ENCODE measurements around the gene EMP2. TPM values are rescaled to one million over a fixed set of nuclear protein-coding genes. Genes with fewer than 3 reads are reported as not detected.
"Not testable (repeated sequence)": the region's sequence is repeated elsewhere in the genome, so short reads cannot be mapped to it uniquely, and the experiment has no call there.

Gene EMP2
- total RNA-seq, 1 donor from 2014 or later: 8.6 TPM

GRCh38 chr16:10565167-10565566, 15.2 kb downstream of the EMP2 start:
- Mint-ChIP-seq H3K27me3 (ENCODE audit: unreplicated experiment) (peaks cover 4% of the 10 kb centered on the region), H3K36me3 (ENCODE audit: low read depth, unreplicated experiment) (peaks cover 11% of the 10 kb centered on the region), H3K4me3 (ENCODE audit: unreplicated experiment) (no peak overlapping the region), H3K4me1 (ENCODE audit: unreplicated experiment) (no peaks in the 10 kb centered on the region), H3K9me3 (ENCODE audit: unreplicated experiment) (peaks cover 7% of the 10 kb centered on the region), H3K27ac (ENCODE audit: unreplicated experiment) (no peak overlapping the region)
- DNase-seq (ENCODE audit: low spot score): no peak
- TF ChIP-seq, protein P1, sequence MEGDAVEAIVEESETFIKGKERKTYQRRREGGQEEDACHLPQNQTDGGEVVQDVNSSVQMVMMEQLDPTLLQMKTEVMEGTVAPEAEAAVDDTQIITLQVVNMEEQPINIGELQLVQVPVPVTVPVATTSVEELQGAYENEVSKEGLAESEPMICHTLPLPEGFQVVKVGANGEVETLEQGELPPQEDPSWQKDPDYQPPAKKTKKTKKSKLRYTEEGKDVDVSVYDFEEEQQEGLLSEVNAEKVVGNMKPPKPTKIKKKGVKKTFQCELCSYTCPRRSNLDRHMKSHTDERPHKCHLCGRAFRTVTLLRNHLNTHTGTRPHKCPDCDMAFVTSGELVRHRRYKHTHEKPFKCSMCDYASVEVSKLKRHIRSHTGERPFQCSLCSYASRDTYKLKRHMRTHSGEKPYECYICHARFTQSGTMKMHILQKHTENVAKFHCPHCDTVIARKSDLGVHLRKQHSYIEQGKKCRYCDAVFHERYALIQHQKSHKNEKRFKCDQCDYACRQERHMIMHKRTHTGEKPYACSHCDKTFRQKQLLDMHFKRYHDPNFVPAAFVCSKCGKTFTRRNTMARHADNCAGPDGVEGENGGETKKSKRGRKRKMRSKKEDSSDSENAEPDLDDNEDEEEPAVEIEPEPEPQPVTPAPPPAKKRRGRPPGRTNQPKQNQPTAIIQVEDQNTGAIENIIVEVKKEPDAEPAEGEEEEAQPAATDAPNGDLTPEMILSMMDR (IDR thresholded peaks at IDR 0.05; ENCODE audit: unreplicated experiment): no peak

GRCh38 chr16:10564591-10564990, 15.8 kb downstream of the EMP2 start:
- Mint-ChIP-seq H3K9me3 (ENCODE audit: unreplicated experiment) (peaks cover 7% of the 10 kb centered on the region), H3K4me1 (ENCODE audit: unreplicated experiment) (no peaks in the 10 kb centered on the region), H3K4me3 (ENCODE audit: unreplicated experiment) (no peak overlapping the region), H3K36me3 (ENCODE audit: low read depth, unreplicated experiment) (peaks cover 11% of the 10 kb centered on the region), H3K27ac (ENCODE audit: unreplicated experiment) (no peak overlapping the region), H3K27me3 (ENCODE audit: unreplicated experiment) (peaks cover 4% of the 10 kb centered on the region)
- TF ChIP-seq, protein P1 (IDR thresholded peaks at IDR 0.05; ENCODE audit: unreplicated experiment): no peak
- no peak for DNase-seq (ENCODE audit: low spot score)

DNA sequence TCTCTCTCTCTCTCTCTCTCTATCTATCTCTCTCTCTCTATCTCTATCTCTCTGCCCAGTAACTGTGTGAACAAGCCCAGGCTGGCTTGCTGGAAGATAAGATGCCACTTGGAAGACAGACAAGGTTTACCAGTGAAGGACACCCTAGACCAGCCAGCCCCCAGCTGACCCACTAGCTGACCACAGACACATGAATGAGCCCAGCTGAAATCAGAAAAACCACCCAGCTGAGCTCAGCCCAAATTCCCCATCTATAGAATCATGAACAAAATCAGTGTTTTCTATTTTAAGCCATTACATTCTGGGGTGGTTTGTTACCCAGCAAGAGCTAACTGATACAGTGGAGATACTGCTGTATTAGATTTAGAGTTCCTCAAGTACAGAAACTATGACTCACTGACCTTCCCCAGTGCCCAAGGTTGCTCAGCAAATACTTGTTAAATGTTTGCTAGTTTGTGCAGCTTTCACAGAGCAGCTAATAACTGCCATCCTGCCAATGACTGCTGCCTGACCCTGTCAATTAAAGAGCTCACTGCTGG, 18.0 kb downstream of the EMP2 start:
- H3K4me3 Mint-ChIP-seq (ENCODE audit: unreplicated experiment): no peak overlapping the region
- no peak for DNase-seq (ENCODE audit: low spot score)
- TF ChIP-seq, protein P1 (IDR thresholded peaks at IDR 0.05; ENCODE audit: unreplicated experiment): no peak
- no peaks in the 10 kb centered on the region for H3K4me1 Mint-ChIP-seq (ENCODE audit: unreplicated experiment)
- H3K27ac Mint-ChIP-seq (ENCODE audit: unreplicated experiment): no peak overlapping the region
- peaks cover 4% of the 10 kb centered on the region for H3K27me3 Mint-ChIP-seq (ENCODE audit: unreplicated experiment)
- peaks cover 7% of the 10 kb centered on the region for H3K9me3 Mint-ChIP-seq (ENCODE audit: unreplicated experiment)
- peaks cover 11% of the 10 kb centered on the region for H3K36me3 Mint-ChIP-seq (ENCODE audit: low read depth, unreplicated experiment)

GRCh38 chr16:10561425-10561824, 19.0 kb downstream of the EMP2 start:
- Mint-ChIP-seq H3K4me1 (ENCODE audit: unreplicated experiment) (no peaks in the 10 kb centered on the region), H3K36me3 (ENCODE audit: low read depth, unreplicated experiment) (peaks cover 11% of the 10 kb centered on the region), H3K27me3 (ENCODE audit: unreplicated experiment) (peaks cover 4% of the 10 kb centered on the region)

GRCh38 chr16:10561001-10561400, 19.4 kb downstream of the EMP2 start:
- Mint-ChIP-seq H3K4me3 (ENCODE audit: unreplicated experiment) (no peak overlapping the region), H3K9me3 (ENCODE audit: unreplicated experiment) (peaks cover 7% of the 10 kb centered on the region), H3K27me3 (ENCODE audit: unreplicated experiment) (peaks cover 4% of the 10 kb centered on the region), H3K27ac (ENCODE audit: unreplicated experiment) (no peak overlapping the region), H3K4me1 (ENCODE audit: unreplicated experiment) (no peaks in the 10 kb centered on the region), H3K36me3 (ENCODE audit: low read depth, unreplicated experiment) (peaks cover 11% of the 10 kb centered on the region)
- TF ChIP-seq, protein P1 (IDR thresholded peaks at IDR 0.05; ENCODE audit: unreplicated experiment): no peak
- DNase-seq (ENCODE audit: low spot score): no peak

More at GRCh38 chr16:10561425-10561824, 19.0 kb downstream of the EMP2 start:
- Mint-ChIP-seq H3K27ac (ENCODE audit: unreplicated experiment) (no peak overlapping the region), H3K4me3 (ENCODE audit: unreplicated experiment) (no peak overlapping the region), H3K9me3 (ENCODE audit: unreplicated experiment) (peaks cover 7% of the 10 kb centered on the region)
- no peak for DNase-seq (ENCODE audit: low spot score)
- TF ChIP-seq, protein P1 (IDR thresholded peaks at IDR 0.05; ENCODE audit: unreplicated experiment): no peak

DNA sequence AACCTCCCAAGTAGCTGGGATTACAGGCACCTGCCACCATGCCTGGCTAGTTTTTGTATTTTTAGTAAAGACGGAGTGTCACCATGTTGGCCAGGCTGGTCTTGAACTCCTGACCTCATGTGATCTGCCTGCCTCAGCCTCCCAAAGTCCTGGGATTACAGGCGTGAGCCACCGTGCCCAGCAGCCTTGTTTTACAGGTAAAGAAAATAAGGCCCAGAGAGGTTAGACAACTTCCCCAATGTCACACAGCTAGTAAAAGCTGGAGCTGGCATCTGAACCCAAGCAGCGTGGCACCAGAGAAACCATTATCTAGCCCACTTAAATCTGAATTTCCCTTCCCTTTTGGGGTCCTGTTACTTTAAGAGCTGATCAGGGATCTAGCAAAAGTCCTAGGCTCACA, 20.6 kb downstream of the EMP2 start:
- not testable (repeated sequence) for DNase-seq (ENCODE audit: low spot score); H3K27me3 Mint-ChIP-seq (ENCODE audit: unreplicated experiment); H3K9me3 Mint-ChIP-seq (ENCODE audit: unreplicated experiment); H3K4me1 Mint-ChIP-seq (ENCODE audit: unreplicated experiment); H3K27ac Mint-ChIP-seq (ENCODE audit: unreplicated experiment); H3K4me3 Mint-ChIP-seq (ENCODE audit: unreplicated experiment)
- H3K36me3 Mint-ChIP-seq (ENCODE audit: low read depth, unreplicated experiment): peaks cover 11% of the 10 kb centered on the region

Measured in endothelial cell (in vitro differentiated cells).